GM19351 (cell line): ENCODE measurements around the gene ASCL2.

Source experiments
- ATAC-seq: cut with Tn5 transposase; IDR thresholded peaks from one replicate; pipeline ENCODE4 v1.9.1; 2021; ENCODE audit warnings: mild to moderate bottlenecking, moderate library complexity; ENCODE audit not compliant: unreplicated experiment

ASCL2 gene, protein sequence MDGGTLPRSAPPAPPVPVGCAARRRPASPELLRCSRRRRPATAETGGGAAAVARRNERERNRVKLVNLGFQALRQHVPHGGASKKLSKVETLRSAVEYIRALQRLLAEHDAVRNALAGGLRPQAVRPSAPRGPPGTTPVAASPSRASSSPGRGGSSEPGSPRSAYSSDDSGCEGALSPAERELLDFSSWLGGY

DNA sequence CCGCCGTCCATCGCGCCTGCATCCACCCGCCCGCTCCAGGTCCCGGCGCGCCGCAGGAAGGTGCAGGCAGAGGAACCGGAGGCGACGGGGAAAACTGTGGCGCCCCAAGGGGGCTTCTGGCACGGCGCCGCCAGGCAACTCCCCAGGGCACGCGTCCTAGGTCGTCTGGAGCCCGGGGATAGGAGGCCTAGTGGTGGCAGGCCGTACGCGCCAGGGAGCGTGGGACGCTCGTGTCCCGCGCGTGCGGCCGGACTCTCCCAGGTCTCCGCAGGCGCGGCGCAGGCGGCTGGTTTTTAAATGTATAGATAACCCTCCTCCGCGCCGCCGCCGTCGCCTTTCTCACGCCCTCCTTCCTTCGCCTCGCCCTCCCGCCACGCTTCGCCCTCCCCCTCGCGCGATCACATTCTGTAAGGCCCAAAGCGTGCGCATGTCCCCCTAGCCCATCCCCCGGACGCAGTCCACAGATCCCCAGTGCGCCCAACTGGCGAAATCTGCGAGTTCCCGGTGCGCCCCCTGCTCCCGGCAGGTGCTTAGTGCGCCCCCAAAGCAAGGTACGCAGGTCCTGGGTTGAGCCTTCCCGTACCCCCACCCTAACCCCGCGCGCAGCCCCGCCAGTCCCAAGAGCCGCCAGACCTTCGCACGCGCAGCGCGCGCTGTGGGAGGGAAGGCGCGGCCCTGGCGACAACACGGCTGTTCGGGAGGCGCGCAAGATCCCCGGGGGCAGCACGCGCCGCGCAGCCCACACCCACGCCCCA, at the start of gene ASCL2:
Gene ASCL2 (minus strand): TSS at position 267 of the 755 bp plus-strand sequence. CDS start 256 bp downstream, at position 11.
- no peak for ATAC-seq

DNA sequence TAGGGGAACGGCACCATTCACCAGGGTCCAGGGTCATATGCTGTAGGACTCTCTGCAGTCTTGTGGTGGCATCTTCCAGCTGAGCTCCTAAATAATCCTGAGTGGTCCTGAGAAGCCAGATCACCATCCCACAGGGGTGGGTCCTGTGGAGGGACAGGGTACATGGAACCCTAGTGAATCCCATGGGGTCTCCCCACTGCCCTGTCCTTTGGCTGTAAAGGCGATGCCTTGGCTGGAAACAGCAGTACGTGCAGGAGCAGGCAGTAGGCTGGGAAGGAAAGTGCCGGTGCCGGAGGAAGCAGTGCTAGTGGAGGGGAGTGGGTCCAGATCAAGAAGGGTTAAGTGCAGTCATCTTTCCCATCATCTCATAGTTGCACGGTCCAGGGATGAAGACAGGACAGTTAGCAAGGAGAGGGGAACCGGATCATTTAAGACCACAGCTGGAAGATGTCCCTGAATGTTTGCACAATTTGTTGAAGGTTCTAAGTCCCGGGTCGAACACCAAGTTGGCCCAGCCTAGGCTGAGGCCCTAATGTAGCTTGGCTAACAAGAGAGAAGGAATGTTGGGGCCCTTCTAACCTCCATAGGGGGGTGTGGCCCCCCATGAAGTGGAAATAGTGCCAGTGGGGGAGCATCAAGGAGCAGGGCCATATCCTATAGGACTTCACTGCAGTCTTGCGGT, 49.5 kb upstream of the ASCL2 start:
- no peak for ATAC-seq

DNA sequence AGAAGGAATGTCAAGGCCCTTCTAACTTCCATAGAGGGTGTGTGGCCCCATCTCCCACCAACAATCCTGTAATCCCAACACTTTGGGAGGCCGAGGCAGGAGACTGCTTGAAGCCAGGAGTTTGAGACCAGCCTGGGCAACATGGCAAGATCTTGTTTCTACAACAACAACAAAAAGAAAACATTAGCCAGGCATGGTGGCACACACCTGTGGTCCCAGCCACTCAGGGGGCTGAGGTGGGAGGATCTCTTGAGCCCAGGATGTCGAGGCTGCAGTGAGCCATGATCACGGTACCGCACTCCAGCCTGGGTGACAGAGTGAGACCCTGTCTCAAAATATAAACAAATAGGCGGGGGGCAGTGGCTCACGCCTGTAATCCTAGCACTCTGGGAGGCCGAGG, 48.3 kb upstream of the ASCL2 start:
- ATAC-seq: no peak

DNA sequence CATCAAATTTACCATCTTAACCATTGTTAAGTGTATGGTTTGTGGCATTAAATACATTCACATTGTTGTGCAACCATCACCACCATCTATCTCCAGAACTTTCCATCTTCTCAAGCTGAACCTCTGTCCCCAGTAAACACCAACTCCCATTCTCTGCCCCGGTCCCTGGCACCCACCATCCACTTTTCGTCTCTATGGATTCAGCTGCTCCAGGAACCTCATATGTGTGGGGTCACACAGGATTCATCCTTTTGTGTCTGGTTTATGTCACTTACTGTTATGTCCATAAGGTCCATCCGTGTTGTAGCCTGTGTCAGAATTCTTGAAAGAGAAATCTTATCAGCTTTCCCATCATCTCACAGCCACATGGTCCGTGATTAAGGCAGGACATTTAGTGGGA, 47.7 kb upstream of the ASCL2 start:
- no peak for ATAC-seq

DNA sequence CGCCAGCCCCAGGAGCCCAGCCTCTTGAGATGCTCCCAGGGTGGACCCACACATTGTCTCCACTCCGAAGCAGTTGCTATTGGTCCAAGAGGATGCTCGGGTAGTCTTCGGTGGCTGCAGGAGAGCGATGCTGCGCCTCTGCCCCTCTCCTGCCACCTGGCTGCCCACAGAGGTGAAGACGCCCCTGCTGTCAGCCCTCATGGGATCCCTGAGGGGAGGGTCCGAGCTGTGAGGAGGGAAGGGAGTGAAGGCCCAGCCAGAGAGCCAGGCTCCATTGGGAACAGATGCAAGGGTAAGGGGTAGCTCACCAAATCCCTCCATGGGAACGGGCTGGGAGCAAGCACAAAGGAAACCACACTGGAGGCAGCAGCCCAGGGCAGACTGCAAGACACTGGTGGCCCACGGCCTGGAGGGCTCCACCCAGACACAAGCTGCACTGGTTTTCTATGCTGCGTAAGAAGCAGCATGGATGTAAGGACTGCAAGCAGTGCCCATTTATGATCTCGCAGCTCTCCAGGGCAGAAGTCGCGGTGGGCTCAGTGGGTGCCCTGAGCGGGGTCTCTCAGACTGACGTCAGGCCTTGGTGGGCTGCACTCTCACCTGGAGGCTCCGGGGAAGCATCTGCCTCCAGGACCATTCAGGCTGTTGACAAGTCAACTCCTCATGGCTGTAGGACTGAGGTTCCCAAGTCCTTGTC, 47.1 kb upstream of the ASCL2 start:
- ATAC-seq: no peak

DNA sequence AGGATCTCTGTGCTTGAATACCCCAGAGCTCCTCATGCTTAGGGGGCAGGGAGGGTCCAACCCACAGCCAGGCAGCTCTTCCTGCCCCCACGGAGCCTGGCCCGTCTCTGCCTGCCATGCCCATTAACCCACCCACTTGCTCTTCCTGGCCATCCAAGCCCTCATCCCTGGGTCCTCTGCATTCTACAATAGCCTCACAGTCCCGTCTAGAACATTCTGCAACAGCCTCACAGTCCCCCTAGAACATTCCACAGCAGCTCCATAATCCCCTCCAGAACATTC, 46.5 kb upstream of the ASCL2 start:
- ATAC-seq: no peak

DNA sequence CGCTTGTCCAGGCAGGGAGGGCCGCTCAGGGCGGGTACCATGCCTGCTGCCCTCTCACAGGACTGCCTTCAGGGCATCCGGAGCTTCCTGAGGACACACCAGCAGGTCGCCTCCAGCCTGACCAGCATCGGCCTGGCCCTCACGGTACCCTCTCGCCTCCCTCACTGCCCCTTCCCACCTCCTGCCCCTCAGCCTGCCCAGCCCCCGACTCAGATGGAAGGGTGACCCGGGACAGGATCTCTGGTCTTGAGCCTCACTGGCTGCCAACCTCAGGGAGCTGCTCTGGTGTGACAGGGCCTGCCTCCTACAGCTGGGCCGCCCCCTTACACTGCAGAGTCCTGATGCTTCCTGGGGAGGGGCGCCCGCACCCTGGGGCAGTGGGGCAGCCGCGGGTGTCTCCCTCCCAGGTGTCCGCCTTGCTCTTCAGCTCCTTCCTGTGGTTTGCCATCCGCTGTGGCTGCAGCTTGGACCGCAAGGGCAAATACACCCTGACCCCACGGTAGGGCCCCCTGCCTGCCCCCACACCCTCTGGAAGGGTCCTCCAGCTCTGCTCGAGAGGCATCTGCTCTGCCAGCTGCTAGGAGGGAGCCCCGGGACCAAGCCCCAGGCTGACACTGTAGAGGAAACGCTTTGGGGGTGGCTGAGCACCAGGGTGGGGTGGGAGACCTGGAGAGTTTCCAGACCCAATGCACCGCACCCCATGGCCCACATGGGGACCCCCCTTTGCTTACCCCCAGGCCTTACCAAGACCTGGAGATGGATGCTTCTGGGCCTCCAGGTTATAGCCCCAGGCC, 46.0 kb upstream of the ASCL2 start:
- no peak for ATAC-seq

DNA sequence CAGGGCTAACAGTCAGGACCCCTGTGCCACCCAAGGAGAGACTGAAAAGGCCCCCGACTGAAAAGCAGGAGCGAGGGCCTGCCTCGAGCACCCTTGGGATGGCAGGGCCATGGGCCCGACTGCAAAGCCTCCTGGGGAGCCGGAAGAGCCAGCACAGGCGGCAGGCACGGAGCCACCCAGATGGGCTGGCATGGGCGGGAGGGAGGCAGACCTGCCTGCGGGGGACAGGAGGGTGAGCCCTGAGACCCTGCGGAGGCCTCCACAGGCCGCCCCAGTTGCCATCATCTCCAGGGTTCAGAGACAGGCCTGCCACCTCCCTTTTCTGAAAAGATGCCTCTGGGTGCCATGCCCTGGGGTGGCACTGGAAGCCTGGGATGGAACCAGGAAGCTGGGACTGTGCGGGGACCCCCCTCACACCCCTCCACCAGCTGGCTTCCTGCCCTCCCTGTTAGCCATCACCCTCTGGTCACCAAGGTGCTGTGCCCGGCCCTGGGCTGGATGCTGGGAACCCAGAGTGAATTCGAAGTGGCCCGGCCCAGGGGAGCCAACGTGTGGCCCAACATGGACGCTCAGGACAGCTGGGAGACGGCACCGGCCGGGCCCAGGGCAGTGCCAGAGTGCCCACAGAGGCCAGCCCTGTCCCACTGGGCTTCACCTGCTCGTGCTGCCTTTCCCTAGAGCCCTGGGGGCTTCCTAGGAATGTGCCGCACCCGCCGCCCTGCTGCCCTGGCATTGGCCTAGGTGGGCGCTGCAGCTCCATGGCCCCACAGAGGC, 45.2 kb upstream of the ASCL2 start:
- no peak for ATAC-seq

DNA sequence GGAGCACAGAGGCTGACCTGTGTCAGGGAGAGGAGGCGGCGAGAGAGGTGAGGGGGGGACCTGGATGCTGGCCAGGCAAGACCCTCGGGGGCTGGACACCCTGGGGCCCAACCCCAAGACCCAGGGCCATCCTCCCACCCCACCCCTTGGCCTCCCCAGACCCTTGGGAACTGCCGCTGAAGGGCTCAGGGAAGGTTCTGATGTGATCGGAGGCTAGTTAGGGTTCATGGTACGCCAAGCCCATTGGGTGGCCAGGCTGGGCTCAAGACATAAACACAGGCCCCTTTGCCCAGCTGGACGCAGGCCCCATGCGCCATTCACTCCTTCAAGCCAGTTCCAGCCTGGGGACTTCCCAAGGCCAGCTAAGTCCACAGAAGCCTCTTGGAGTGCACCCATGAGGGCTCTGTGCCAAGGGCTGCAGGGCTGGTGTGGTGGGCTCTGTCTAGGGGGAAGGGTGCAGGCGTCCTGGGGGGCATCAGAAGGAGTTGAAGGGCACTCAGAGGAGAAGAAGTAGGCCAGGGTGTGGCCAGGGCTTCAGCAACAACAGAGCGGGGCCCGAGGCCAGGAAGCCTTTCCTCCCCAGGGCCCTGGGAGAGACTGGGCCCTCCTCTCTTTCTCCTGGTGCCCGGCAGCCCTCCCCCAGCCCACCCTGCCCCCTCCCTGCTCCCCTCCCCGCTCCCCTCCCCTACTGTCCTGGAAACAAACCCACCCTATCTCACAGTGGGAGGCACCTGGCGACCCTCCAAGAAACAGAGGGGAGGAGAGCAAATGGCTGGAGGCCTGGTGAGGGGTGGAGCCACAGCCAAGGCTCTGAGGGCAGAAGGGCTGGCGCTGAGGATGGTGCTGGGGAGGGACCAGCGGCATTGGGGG, 44.4 kb upstream of the ASCL2 start:
- no peak for ATAC-seq

DNA sequence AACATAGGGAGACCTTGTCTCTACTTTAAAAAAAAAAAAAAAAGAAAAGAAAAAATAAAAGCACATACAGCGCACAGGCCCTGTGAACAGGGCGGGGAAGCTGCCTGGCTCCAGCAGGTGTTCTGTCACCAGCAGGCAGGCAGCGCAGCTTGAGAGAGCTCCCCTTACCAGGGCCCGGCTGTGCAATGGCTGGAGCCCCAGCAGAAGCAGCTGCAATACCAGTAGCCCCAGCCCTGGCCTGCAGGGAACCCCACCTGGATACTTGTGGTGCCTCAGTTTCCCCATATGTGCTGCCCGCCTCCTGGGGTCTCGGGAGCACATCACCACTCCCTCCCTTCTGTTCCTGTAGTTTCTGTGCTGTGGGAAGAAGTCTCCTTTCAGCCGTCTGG, 43.7 kb upstream of the ASCL2 start:
- no peak for ATAC-seq

DNA sequence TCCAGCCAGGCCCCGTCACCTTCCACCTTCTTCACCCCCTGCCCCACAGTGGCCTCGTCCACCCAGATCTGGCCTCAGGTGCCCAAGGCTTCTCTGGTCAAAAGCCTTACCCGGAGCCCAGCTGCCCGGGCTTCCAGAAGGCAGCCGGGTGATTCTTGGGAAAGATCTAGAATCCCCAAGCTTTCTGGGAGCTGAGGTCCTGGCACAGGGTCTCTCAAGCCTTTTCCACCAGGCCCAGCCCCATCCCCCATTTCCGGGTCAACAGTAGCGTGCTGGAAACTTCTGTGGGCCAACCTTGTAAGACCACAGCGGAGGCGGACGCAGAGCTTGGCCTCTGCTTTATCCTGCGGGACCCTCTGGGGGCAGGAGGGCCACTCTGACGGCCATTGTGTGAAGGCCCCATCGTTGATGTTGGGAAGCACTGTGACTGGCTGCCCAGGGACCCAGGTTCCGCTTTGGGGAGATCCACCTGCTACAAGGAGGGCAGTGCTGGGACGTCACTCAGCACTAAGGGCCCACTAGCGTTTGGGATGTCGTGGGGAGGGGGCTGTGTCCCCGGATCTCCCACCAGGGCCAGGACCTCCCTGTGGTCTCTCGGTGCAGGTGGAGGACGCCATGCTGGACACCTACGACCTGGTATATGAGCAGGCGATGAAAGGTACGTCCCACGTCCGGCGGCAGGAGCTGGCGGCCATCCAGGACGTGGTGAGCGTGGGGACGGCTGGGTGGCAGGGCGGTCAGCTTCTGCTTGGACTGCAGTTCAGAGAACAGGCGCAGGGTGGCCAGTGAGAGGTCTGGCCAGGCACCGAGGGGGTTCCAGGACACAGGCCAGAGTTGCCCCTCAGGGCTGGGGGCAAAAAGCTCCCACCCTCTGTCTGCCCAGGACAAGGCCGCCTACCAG, 42.9 kb upstream of the ASCL2 start:
- no peak for ATAC-seq

DNA sequence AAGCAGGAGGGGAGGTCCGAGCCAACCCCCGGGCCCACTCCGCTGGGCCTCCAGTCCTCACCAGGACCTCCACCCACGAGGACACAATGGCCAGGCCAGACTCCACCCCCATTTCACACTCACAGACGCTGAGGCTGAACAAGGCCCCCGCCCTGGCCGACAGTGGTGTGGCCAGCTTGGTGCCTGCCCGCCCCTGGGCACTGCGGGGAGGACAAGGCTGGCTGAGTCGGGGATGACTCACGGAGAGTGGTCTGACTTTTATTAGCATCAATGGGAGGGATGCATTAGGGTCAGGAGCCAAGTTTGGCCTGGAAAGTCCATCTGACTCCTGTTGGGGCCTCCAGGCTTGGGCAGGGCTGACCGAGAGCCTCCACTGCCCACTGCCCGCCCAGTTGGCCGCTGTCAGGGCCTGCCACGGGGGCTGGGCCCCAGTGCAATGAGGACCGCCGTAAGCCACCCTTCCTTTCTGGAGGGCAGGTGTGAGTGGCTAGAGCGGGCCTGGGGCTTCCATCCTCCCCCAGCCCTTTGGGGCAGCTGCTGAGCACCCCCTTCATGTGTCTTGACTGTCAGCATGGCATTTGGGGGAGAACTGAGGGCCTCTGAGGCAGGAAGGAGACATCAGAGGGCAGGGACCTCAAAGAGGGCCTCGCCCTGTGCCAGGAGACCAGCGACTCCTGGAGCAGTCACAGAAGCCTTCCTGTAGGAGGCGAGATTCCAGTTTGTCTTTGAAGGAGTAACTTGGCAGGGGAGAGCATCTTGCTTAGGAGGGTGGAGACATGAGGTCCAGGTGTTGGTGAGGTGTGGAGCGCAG, 42.0 kb upstream of the ASCL2 start:
- ATAC-seq: no peak

DNA sequence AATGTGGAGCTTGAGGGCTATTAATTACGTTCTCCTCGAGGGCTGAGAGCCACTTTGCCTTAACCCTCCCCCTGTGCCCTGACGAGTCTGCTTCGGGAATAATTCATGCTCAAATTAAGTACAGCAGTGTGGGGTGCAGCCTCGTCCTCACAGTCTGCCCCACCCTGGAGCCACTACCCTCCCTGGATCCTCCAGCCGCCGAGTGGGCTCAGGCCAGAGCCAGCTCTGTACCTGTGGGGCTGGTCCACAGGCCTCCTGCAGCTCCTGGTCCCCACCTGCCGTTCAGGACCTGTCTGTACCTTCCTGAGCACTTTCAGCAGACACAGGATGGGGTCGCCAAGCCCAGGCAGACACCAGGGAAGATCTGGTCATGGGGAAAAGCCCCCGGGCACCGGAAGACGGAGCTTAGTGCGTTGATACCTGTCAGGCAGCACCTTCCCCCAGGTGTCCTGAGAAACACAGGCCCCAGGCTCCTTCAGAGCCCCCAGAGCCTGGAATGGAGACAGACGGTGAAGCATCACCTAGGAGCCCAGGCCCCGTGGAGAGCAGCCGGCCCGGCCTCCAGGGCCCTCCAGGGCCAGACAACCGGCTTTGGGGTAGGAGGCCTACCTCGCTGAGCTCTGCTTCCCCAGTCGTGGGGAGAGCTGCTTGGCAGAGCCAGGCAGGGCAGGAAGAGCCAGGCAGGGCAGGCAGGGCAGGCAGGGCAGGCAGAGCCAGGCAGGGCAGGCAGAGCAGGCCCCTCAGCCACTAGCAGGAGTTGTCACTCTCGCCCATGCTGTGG, 41.2 kb upstream of the ASCL2 start:
- ATAC-seq: no peak

DNA sequence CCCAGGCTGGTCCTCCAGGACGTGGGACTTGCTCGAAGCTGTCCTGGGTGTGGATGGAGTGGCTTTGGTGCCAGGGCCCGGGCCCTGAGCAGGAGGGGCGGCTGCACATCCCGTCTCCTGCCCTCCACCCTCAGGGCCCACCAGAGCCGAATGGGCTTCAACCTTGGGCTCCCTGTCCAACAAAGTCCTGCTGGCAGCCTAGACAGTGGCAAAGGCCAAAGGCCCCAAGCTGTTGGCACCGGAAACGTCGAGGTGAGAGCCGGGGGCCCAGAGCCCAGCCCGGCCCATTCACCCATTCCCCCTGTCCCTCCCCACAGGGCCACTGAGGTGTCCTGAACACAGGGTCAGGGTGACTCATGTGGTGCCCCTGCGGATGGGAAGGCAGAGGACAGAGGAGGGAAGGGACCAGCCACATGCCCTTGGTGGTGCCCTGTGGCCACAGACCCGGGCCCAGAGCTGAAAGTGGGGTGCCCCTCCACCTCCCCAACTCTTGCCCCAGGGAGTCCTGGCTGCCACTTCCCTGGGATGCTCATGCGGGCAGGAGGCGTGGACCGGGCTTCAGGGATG, 40.5 kb upstream of the ASCL2 start:
- no peak for ATAC-seq

DNA sequence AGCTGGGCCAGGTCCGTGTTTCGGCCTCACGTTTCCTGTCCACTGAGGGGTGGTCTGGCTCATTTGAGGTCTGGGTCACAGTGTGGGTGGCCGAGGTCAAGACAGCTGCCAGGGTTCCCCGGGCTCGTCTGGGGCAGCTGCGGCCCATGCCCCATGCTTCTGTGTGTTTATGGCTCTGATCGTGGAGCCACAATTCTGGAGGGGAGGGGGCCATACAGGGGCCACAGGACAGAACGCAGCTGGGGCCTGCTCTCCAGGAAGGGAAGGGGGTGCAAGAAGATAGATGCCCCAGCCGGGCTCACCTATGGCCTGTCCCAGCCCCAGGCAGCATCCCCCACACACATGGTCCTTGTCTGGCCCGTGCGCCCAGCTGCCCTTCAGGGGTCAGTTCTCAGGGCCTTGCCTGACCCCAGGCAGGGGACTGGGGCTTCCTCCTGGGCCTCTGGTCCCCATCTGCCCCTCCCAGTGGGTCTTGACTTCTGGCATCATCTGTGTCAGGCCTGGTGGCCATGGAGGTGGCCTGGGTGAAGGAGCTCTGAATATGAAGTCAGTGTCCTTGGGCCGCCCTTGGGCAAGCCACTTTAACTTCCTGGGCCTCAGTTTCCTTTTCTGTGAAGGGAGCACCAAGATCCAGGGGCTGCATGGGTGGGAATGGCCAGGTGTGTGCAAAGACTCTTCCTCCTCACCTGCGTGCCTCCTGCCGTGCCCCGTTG, 39.8 kb upstream of the ASCL2 start:
- no peak for ATAC-seq
